KMS-11 (cell line): Measurements from ENCODE around the gene ELMO1.

ENCODE experiments used
- H2AFZ ChIP-seq: fragments of 200-600 bp; sonication (generic); 2 replicates; pipeline ENCODE4 v1.6.1; 2016; ENCODE audit warnings: antibody characterized with exemption, mixed run types, low read depth
- H3K27ac ChIP-seq: fragments of 200-600 bp; sonication (generic); 2 replicates; pipeline ENCODE4 v1.6.1; 2016; ENCODE audit warnings: mild to moderate bottlenecking, mixed run types
- H3K27me3 ChIP-seq: fragments of 200-600 bp; sonication (generic); 2 replicates; pipeline ENCODE4 v1.6.1; 2017; ENCODE audit warnings: mild to moderate bottlenecking, low read depth, mixed run types, moderate library complexity; ENCODE audit not compliant: insufficient read depth
- H3K36me3 ChIP-seq: fragments of 200-600 bp; sonication (generic); 2 replicates; pipeline ENCODE4 v1.6.1; 2017; ENCODE audit warnings: mild to moderate bottlenecking, mixed run types; ENCODE audit not compliant: insufficient read depth
- H3K4me1 ChIP-seq: fragments of 200-600 bp; sonication (generic); 2 replicates; pipeline ENCODE4 v1.6.1; 2016; ENCODE audit warnings: mild to moderate bottlenecking, low read depth, mixed run types; ENCODE audit not compliant: poor library complexity, severe bottlenecking
- H3K4me2 ChIP-seq: fragments of 200-600 bp; sonication (generic); 2 replicates; pipeline ENCODE4 v1.7.0; 2016; ENCODE audit warnings: mild to moderate bottlenecking, mixed run types
- H3K4me3 ChIP-seq: fragments of 200-600 bp; sonication (generic); IDR thresholded peaks from 2 replicates; pipeline ENCODE4 v1.6.1; 2017; ENCODE audit warnings: low read depth, low read length, mixed read lengths; ENCODE audit not compliant: insufficient read depth
- H3K79me2 ChIP-seq: fragments of 200-600 bp; sonication (generic); 2 replicates; pipeline ENCODE4 v1.6.1; 2016; ENCODE audit warnings: low read depth, mixed run types; ENCODE audit not compliant: insufficient read depth
- H3K9ac ChIP-seq: fragments of 200-600 bp; sonication (generic); 2 replicates; pipeline ENCODE4 v1.6.1; 2016; ENCODE audit warnings: mild to moderate bottlenecking, mixed run types
- H4K20me1 ChIP-seq: fragments of 200-600 bp; sonication (generic); 2 replicates; pipeline ENCODE4 v1.6.1; 2016; ENCODE audit warnings: mild to moderate bottlenecking, mixed run types; ENCODE audit not compliant: insufficient read depth
- TF ChIP-seq, protein P1 (sequence below): fragments of 200-600 bp; sonication (generic); conservative IDR thresholded peaks from 2 replicates; pipeline ENCODE4 v1.6.1; 2017; ENCODE audit warnings: low read depth, mild to moderate bottlenecking, antibody characterized with exemption, low read length, moderate library complexity, mixed read lengths

The ELMO1 gene

DNA sequence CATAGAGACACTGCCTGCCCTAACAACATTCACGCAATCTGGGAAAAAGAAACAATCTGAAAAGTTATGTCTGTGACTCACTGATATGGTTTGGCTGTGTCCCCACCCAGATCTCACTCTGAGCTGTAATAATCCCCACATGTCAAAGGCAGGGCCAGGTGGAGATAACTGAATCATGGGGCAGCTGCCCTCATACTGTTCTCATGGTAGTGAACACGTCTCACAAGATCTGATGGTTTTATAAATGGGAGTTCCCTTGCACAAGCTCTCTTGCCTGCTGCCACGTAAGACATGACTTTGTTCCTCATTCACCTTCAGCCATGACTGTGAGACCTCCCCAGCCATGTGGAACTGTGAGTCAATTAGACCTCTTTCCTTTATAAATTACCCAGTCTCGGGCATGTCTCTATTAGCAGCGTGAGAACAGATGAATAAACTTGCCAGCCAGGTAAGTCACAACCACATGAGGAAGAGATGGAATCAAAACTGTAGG, 382.8 kb downstream of the ELMO1 start:
- TF ChIP-seq, protein P1, sequence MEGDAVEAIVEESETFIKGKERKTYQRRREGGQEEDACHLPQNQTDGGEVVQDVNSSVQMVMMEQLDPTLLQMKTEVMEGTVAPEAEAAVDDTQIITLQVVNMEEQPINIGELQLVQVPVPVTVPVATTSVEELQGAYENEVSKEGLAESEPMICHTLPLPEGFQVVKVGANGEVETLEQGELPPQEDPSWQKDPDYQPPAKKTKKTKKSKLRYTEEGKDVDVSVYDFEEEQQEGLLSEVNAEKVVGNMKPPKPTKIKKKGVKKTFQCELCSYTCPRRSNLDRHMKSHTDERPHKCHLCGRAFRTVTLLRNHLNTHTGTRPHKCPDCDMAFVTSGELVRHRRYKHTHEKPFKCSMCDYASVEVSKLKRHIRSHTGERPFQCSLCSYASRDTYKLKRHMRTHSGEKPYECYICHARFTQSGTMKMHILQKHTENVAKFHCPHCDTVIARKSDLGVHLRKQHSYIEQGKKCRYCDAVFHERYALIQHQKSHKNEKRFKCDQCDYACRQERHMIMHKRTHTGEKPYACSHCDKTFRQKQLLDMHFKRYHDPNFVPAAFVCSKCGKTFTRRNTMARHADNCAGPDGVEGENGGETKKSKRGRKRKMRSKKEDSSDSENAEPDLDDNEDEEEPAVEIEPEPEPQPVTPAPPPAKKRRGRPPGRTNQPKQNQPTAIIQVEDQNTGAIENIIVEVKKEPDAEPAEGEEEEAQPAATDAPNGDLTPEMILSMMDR, result no peak
- no peaks in the 10 kb centered on the region for H3K79me2 ChIP-seq
- H2AFZ ChIP-seq, result no peak overlapping the region
- H3K27ac ChIP-seq, result no peak overlapping the region
- H3K4me2 ChIP-seq, result no peak overlapping the region
- no peaks in the 10 kb centered on the region for H3K27me3 ChIP-seq
- no peaks in the 10 kb centered on the region for H4K20me1 ChIP-seq
- H3K4me3 ChIP-seq, result no peak overlapping the region
- no peak overlapping the region for H3K9ac ChIP-seq
- H3K4me1 ChIP-seq, result no peaks in the 10 kb centered on the region
- no peaks in the 10 kb centered on the region for H3K36me3 ChIP-seq

DNA sequence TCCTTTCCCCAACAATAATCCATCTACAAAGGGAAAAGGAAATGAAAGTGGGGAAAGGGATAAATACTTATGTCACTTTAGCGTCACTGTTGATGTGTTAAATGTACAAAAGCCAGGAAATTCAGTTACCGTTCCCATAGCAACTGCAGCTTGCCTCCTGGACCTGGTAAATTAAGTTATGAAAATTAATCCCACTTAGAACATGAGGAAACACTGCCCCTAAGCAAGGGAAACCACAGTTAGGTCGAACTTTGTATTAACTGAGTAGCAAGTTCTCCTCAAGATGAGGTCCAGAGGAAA, 386.2 kb downstream of the ELMO1 start:
- H3K36me3 ChIP-seq, result no peaks in the 10 kb centered on the region
- no peaks in the 10 kb centered on the region for H3K4me1 ChIP-seq
- no peaks in the 10 kb centered on the region for H3K79me2 ChIP-seq
- TF ChIP-seq, protein P1, result no peak
- no peak overlapping the region for H3K27ac ChIP-seq
- H2AFZ ChIP-seq, result no peak overlapping the region
- H3K27me3 ChIP-seq, result no peaks in the 10 kb centered on the region
- no peak overlapping the region for H3K4me2 ChIP-seq
- H3K9ac ChIP-seq, result no peak overlapping the region
- no peak overlapping the region for H3K4me3 ChIP-seq
- no peaks in the 10 kb centered on the region for H4K20me1 ChIP-seq

DNA sequence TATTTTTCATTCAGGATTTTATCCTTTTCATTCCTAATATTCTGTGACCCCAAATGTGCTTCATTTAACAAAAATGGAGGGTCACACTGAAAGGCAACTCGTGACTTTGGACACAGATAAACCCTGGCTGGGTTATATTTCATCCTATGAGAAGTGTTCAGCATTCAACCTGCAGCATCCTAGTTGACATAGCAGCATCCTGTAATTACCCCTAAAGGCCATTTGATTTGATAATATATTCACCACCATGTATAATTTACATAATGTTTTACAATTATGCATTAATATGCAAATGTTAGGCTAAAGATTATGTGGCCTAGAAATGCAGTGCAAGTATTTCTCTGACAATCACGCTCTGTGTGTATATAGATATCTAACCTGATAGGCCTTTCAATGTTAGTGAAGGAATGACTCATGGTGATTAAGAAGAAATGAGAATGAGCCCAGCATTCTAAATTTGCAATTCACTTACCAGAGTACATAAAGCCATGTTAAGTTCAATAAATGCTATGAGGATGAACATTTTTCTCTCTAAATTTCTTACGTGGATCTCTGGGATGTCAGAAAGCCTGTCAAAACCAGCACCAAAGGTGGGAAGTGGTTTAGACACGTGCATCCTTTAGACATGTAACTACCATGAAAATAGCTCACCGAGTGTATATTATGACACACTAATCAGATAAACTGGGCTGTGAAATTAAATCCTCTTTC, 386.7 kb downstream of the ELMO1 start:
- Histone ChIP-seq H3K36me3 (no peaks in the 10 kb centered on the region), H3K4me2 (no peak overlapping the region), H2AFZ (no peak overlapping the region), H3K9ac (no peak overlapping the region), H3K79me2 (no peaks in the 10 kb centered on the region), H3K4me3 (no peak overlapping the region), H3K27me3 (no peaks in the 10 kb centered on the region), H3K27ac (no peak overlapping the region), H3K4me1 (no peaks in the 10 kb centered on the region), H4K20me1 (no peaks in the 10 kb centered on the region)
- TF ChIP-seq, protein P1, result no peak

DNA sequence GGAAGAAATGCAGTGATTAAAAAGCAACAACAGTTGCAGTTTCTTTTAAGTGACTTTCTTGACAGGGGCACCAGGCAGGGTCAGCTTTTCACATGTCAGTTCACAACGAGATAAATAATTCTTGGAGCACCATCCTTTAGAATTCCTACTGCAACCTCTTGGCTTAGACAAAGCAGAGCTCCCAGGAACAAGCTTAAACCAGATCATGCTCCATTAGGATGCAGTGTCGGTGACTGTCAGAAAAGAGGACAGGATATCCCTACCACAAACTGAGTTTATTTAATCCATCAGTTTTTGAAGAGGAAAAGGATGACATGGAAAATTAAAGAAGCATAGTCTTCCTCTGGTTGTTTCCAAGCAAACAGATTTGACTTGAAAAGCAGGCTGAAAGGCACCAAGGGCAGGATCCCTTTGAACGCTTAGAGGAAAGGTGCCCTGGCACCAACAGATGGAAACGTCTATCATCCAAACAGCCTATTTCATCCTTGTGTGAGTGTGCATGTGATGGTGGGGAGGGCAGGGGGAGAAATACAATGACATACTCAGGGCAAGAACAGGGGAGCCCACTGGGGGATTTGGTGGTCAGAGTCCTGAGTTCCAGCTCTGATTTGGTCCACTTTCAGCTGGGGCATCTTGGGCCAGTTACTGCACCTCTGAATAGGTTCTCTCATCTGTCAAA, 392.3 kb downstream of the ELMO1 start:
- H4K20me1 ChIP-seq, result peaks cover 8% of the 10 kb centered on the region; the same call in 1 of the 2 replicates
- no peak overlapping the region for H3K27ac ChIP-seq
- H2AFZ ChIP-seq, result no peak overlapping the region
- TF ChIP-seq, protein P1, result no peak
- H3K4me1 ChIP-seq, result peaks cover 12% of the 10 kb centered on the region
- no peak overlapping the region for H3K9ac ChIP-seq
- H3K36me3 ChIP-seq, result no peaks in the 10 kb centered on the region
- H3K4me3 ChIP-seq, result no peak overlapping the region
- no peaks in the 10 kb centered on the region for H3K27me3 ChIP-seq
- H3K79me2 ChIP-seq, result no peaks in the 10 kb centered on the region
- H3K4me2 ChIP-seq, result no peak overlapping the region
